IMR-90 (cell line): Measurements from ENCODE around the gene KRT71. TPM values are rescaled to one million over a fixed set of nuclear protein-coding genes. Genes with fewer than 3 reads are reported as not detected.

Experiments used
- ATAC-seq: fragments of 200-7000 bp; cut with Tn5 transposase; 2 replicates; pipeline ENCODE4 v1.9.1; 2020; ENCODE audit warnings: low read depth, mild to moderate bottlenecking, moderate library complexity
- BruUV-seq: library from RNA; stranded (reverse); fragments of 400-500 nt; replicated peaks from 2 replicates; lab custom pipeline; 2021; lab: Mats Ljungman, UMichigan
- CTCF ChIA-PET: fragments of 300-600 bp; formaldehyde crosslinking; extraction: SDS; loops from one replicate; lab custom pipeline; 2021; ENCODE audit warnings: antibody characterized with exemption; lab: Yijun Ruan, JAX
- POLR2A ChIA-PET: fragments of 300-600 bp; sonication (Branson Sonifier 250); formaldehyde crosslinking; loops from one replicate; lab custom pipeline; 2022; ENCODE audit warnings: antibody characterized with exemption; ENCODE audit not compliant: unreplicated experiment; lab: Charles Lee
- DNase-seq: peaks from one replicate; pipeline ENCODE4 v3.0.0; 2013
- H2AFZ ChIP-seq: replicated peaks from 2 replicates; pipeline ENCODE3; 2013; ENCODE audit warnings: low read length, mild to moderate bottlenecking; ENCODE audit not compliant: poor library complexity
- H2AK5ac ChIP-seq: 2 replicates; pipeline ENCODE4 v1.6.1; 2013; ENCODE audit warnings: low read depth, low read length, inconsistent platforms
- H2AK9ac ChIP-seq: replicated peaks from 2 replicates; pipeline ENCODE3; 2013; ENCODE audit warnings: mild to moderate bottlenecking, low read depth, low read length, moderate library complexity; ENCODE audit not compliant: poor library complexity
- H2BK120ac ChIP-seq: 2 replicates; pipeline ENCODE4 v1.6.1; 2013; ENCODE audit warnings: low read depth, low read length, inconsistent platforms
- H2BK15ac ChIP-seq: 3 replicates; pipeline ENCODE4 v1.6.1; 2013; ENCODE audit warnings: low read depth, low read length, inconsistent platforms
- H2BK20ac ChIP-seq: 2 replicates; pipeline ENCODE4 v1.6.1; 2013; ENCODE audit warnings: low read depth, mild to moderate bottlenecking, inconsistent platforms, low read length, moderate library complexity
- H2BK5ac ChIP-seq: 2 replicates; pipeline ENCODE4 v1.6.1; 2013; ENCODE audit warnings: mild to moderate bottlenecking, low read depth, low read length, inconsistent platforms; ENCODE audit not compliant: poor library complexity, severe bottlenecking
- H3K14ac ChIP-seq: replicated peaks from 2 replicates; pipeline ENCODE4 v1.6.1; 2013; ENCODE audit warnings: low read depth, low read length, inconsistent platforms
- H3K18ac ChIP-seq: 2 replicates; pipeline ENCODE4 v1.6.1; 2013; ENCODE audit warnings: low read depth, low read length, control low read depth
- H3K23ac ChIP-seq: 2 replicates; pipeline ENCODE4 v1.6.1; 2013; ENCODE audit warnings: low read depth, low read length, inconsistent platforms
- H3K27ac ChIP-seq: 2 replicates; pipeline ENCODE4 v1.5.1; 2013; ENCODE audit warnings: mild to moderate bottlenecking, control low read depth, low read length; ENCODE audit not compliant: insufficient read depth
- H3K27me3 ChIP-seq: 2 replicates; pipeline ENCODE4 v1.6.1; 2013; ENCODE audit warnings: low read length; ENCODE audit not compliant: control insufficient read depth, insufficient read depth
- H3K36me3 ChIP-seq: 2 replicates; pipeline ENCODE4 v1.6.1; 2013; ENCODE audit warnings: low read length, mixed read lengths; ENCODE audit not compliant: control insufficient read depth, insufficient read depth
- H3K4ac ChIP-seq: 2 replicates; pipeline ENCODE4 v1.6.1; 2013; ENCODE audit warnings: low read depth, low read length, inconsistent platforms
- H3K4me1 ChIP-seq: 2 replicates; pipeline ENCODE4 v1.6.1; 2013; ENCODE audit warnings: low read length, mixed read lengths; ENCODE audit not compliant: control insufficient read depth, insufficient read depth
- H3K4me2 ChIP-seq: 2 replicates; pipeline ENCODE4 v1.6.1; 2013; ENCODE audit warnings: low read depth, mild to moderate bottlenecking, control low read depth, low read length, moderate library complexity
- H3K4me3 ChIP-seq: 2 replicates; pipeline ENCODE4 v1.5.1; 2013; ENCODE audit warnings: low read depth, mild to moderate bottlenecking, control low read depth, low read length, moderate library complexity; ENCODE audit not compliant: insufficient read depth
- H3K56ac ChIP-seq: 2 replicates; pipeline ENCODE4 v1.6.1; 2013; ENCODE audit warnings: low read length, inconsistent platforms; ENCODE audit not compliant: insufficient read depth; ENCODE audit errors: extremely low read depth
- H3K79me1 ChIP-seq, 2 experiments: 2 replicates each; pipeline ENCODE4 v1.6.1; 2013; ENCODE audit warnings: low read length in 2 of 2, inconsistent platforms in 1 of 2, low read depth in 1 of 2
- H3K9ac ChIP-seq: 2 replicates; pipeline ENCODE4 v1.6.1; 2013; ENCODE audit warnings: low read depth, low read length, control low read depth
- H3K9me1 ChIP-seq: 2 replicates; pipeline ENCODE4 v1.6.1; 2013; ENCODE audit warnings: low read length, inconsistent platforms; ENCODE audit not compliant: insufficient read depth
- H3K9me3 ChIP-seq: 2 replicates; pipeline ENCODE4 v1.6.1; 2013; ENCODE audit warnings: low read length; ENCODE audit not compliant: control insufficient read depth, insufficient read depth
- H4K20me1 ChIP-seq: 2 replicates; pipeline ENCODE4 v1.6.1; 2013; ENCODE audit warnings: low read length, inconsistent platforms; ENCODE audit not compliant: insufficient read depth
- H4K5ac ChIP-seq: 2 replicates; pipeline ENCODE4 v1.6.1; 2013; ENCODE audit warnings: mild to moderate bottlenecking, low read depth, low read length, control low read depth
- H4K8ac ChIP-seq, 2 experiments: 2 replicates each; pipeline ENCODE4 v1.6.1; 2013; ENCODE audit warnings: low read depth in 2 of 2, low read length in 2 of 2, control low read depth in 1 of 2, inconsistent platforms in 1 of 2
- H4K91ac ChIP-seq: 2 replicates; pipeline ENCODE4 v1.6.1; 2013; ENCODE audit warnings: low read depth, low read length, inconsistent platforms; ENCODE audit not compliant: insufficient read depth
- BHLHE40 ChIP-seq: fragments of 150-350 bp; IDR thresholded peaks from 2 replicates; pipeline ENCODE4 v1.6.1; 2016; ENCODE audit warnings: mild to moderate bottlenecking, low read depth, low read length
- CEBPB ChIP-seq: IDR thresholded peaks from 2 replicates; pipeline ENCODE4 v1.6.1; 2012; ENCODE audit warnings: low read depth, low read length, improper control_type of control experiment
- MAZ ChIP-seq: IDR thresholded peaks from 2 replicates; pipeline ENCODE4 v1.6.1; 2012; ENCODE audit warnings: low read depth, mild to moderate bottlenecking, low read length, improper control_type of control experiment, moderate library complexity, borderline replicate concordance
- POLR2A ChIP-seq: IDR thresholded peaks from 2 replicates; pipeline ENCODE4 v1.6.1; 2012; ENCODE audit warnings: mild to moderate bottlenecking, low read depth, low read length
- RAD21 ChIP-seq: IDR thresholded peaks from 2 replicates; pipeline ENCODE4 v1.6.1; 2012; ENCODE audit warnings: low read length, improper control_type of control experiment
- RCOR1 ChIP-seq: IDR thresholded peaks from 2 replicates; pipeline ENCODE4 v1.6.1; 2012; ENCODE audit warnings: mild to moderate bottlenecking, low read length, improper control_type of control experiment; ENCODE audit not compliant: insufficient replicate concordance
- RFX5 ChIP-seq: IDR thresholded peaks from 2 replicates; pipeline ENCODE4 v1.8.0; 2012; ENCODE audit warnings: low read depth, mild to moderate bottlenecking, low read length, moderate library complexity
- SMC3 ChIP-seq: fragments of 150-350 bp; IDR thresholded peaks from 2 replicates; pipeline ENCODE4 v1.6.1; 2016; ENCODE audit warnings: low read depth, mild to moderate bottlenecking, antibody characterized with exemption, low read length, moderate library complexity
- WGBS, 2 experiments: methylation state at CpG; one replicate each; pipeline versions ENCODE4 v1.1.5 to v1.1.7; 2013; ENCODE audit warnings: missing lambda C conversion rate in 2 of 2; ENCODE audit not compliant: insufficient read length in 1 of 2; ENCODE audit errors: extremely low coverage in 2 of 2; 5-methylcytosine and 5-hydroxymethylcytosine counted together
- dilution Hi-C: fragments of 300-500 bp; cut with HindIII; formaldehyde crosslinking; loops from one replicate; pipeline ENCODE4 v1.14.3; 2018; ENCODE audit warnings: low sequenced_read_pairs; ENCODE audit not compliant: unreplicated experiment
- in situ Hi-C: fragments of 300-500 bp; cut with MboI; formaldehyde crosslinking; loops from 3 replicates; pipeline ENCODE4 v1.14.3; 2019; ENCODE audit warnings: low sequenced_read_pairs, inconsistent platforms, mixed read lengths
- intact Hi-C: fragments of 100-400 bp; cut with micrococcal nuclease; formaldehyde crosslinking; loops from 2 replicates; pipeline ENCODE4 v1.10.0; 2022
- polyA plus RNA-seq, 3 experiments: library from polyadenylated mRNA; depleted of rRNA; stranded (reverse); fragments of >200 nt; gene quantifications; 2 replicates each; pipeline ENCODE4 v1.2.3, GENCODE V29; 2012; ENCODE audit warnings: low replicate concordance in 1 of 3
- total RNA-seq: library from RNA; depleted of rRNA; stranded (reverse); fragments of >200 nt; gene quantifications from 2 replicates; pipeline ENCODE4 v1.2.3, GENCODE V29; 2012
- TF ChIP-seq, protein P1 (sequence below): conservative IDR thresholded peaks from 2 replicates; pipeline ENCODE4 v1.5.1; 2012; ENCODE audit warnings: mild to moderate bottlenecking, low read depth, low read length, improper control_type of control experiment
- TF ChIP-seq, protein P2 (sequence below): fragments of 150-350 bp; IDR thresholded peaks from 2 replicates; pipeline ENCODE4 v1.6.1; 2017; ENCODE audit warnings: mild to moderate bottlenecking, antibody characterized with exemption, low read length, low read depth

Gene KRT71
- total and polyA plus RNA-seq, 2 of the 4 experiments (the other 2 are of a cell fraction): not detected

- TF ChIP-seq, protein P1, sequence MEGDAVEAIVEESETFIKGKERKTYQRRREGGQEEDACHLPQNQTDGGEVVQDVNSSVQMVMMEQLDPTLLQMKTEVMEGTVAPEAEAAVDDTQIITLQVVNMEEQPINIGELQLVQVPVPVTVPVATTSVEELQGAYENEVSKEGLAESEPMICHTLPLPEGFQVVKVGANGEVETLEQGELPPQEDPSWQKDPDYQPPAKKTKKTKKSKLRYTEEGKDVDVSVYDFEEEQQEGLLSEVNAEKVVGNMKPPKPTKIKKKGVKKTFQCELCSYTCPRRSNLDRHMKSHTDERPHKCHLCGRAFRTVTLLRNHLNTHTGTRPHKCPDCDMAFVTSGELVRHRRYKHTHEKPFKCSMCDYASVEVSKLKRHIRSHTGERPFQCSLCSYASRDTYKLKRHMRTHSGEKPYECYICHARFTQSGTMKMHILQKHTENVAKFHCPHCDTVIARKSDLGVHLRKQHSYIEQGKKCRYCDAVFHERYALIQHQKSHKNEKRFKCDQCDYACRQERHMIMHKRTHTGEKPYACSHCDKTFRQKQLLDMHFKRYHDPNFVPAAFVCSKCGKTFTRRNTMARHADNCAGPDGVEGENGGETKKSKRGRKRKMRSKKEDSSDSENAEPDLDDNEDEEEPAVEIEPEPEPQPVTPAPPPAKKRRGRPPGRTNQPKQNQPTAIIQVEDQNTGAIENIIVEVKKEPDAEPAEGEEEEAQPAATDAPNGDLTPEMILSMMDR: no peak
- no peak for TF ChIP-seq POLR2A
These were observed 37.7 kb downstream of the KRT71 start (continued) for GRCh38 chr12:52515319-52515646.

- H3K9ac ChIP-seq: no peak overlapping the region
- H2BK5ac ChIP-seq: no peak overlapping the region
- no peak overlapping the region for H4K8ac ChIP-seq
- ChIA-PET POLR2A (no interaction called here), CTCF (no interaction called here)
- no peak overlapping the region for H3K27ac ChIP-seq
- in situ Hi-C loops (no loop called here), dilution Hi-C loops (no loop called here), intact Hi-C loops (no loop called here)
- H3K36me3 ChIP-seq: no peaks in the 10 kb centered on the region
- no peak overlapping the region for H2BK120ac ChIP-seq
- no peak overlapping the region for H2AK5ac ChIP-seq
- no TSS peak for BruUV-seq
- ATAC-seq (no peak), DNase-seq (no peak)
- H4K5ac ChIP-seq: no peak overlapping the region
- H2AFZ ChIP-seq: no peak overlapping the region
- 32% methylated on average over 3 of the region's 14 CpGs; no CpG with 5 or more reads in 1 of the 2 experiments for WGBS, 2 experiments
- no peak overlapping the region for H3K56ac ChIP-seq
- no peaks in the 10 kb centered on the region for H3K79me1 ChIP-seq
- peaks cover 22% of the 10 kb centered on the region for H3K27me3 ChIP-seq
- H3K23ac ChIP-seq: no peak overlapping the region
- H3K18ac ChIP-seq: no peak overlapping the region
- no peak overlapping the region for H3K4me3 ChIP-seq
- H3K9me1 ChIP-seq: no peaks in the 10 kb centered on the region
- H4K91ac ChIP-seq: no peak overlapping the region
- no peaks in the 10 kb centered on the region for H3K4me1 ChIP-seq
- no peak overlapping the region for H2AK9ac ChIP-seq
- H4K20me1 ChIP-seq: no peaks in the 10 kb centered on the region
- H3K9me3 ChIP-seq: no peaks in the 10 kb centered on the region
- TF ChIP-seq BHLHE40 (no peak), RFX5 (no peak), MAZ (no peak), CEBPB (no peak), SMC3 (no peak), RCOR1 (no peak), RAD21 (no peak)
- TF ChIP-seq, protein P2, sequence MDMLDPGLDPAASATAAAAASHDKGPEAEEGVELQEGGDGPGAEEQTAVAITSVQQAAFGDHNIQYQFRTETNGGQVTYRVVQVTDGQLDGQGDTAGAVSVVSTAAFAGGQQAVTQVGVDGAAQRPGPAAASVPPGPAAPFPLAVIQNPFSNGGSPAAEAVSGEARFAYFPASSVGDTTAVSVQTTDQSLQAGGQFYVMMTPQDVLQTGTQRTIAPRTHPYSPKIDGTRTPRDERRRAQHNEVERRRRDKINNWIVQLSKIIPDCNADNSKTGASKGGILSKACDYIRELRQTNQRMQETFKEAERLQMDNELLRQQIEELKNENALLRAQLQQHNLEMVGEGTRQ: no peak
- TF ChIP-seq, protein P1: no peak
- H3K14ac ChIP-seq: no peak overlapping the region
- H2BK15ac ChIP-seq: no peak overlapping the region
- no peak overlapping the region for H3K4ac ChIP-seq
- no peak overlapping the region for H2BK20ac ChIP-seq
- H3K4me2 ChIP-seq: no peak overlapping the region
These were observed 38.2 kb downstream of the KRT71 start for GRCh38 chr12:52514471-52515318.
